HepG2 (cell line): ENCODE results near the gene RMDN2. TPM values are rescaled to one million over a fixed set of nuclear protein-coding genes. Genes with fewer than 3 reads are reported as not detected.
A peak's percentile ranks its signal among the peaks of the same experiment; 100 is the strongest.

ENCODE experiments used
- ARID5B ChIP-seq: IDR thresholded peaks from 2 replicates; pipeline ENCODE4 v1.4.0; 2020; ENCODE audit warnings: mild to moderate bottlenecking, missing genetic modification reagents
- CEBPB ChIP-seq: IDR thresholded peaks from 2 replicates; pipeline ENCODE4 v1.6.1; 2011; ENCODE audit warnings: low read depth, low read length, improper control_type of control experiment, borderline replicate concordance
- DMAP1 ChIP-seq: IDR thresholded peaks from 2 replicates; pipeline ENCODE4 v1.6.1; 2016
- FIP1L1 ChIP-seq: fragments of 200-400 bp; formaldehyde crosslinking; IDR thresholded peaks from 2 replicates; pipeline ENCODE4 v1.6.1; 2018; ENCODE audit warnings: low read depth, mild to moderate bottlenecking, low read length, moderate library complexity, borderline replicate concordance; ENCODE audit not compliant: insufficient read depth
- FOXO4 ChIP-seq: sonication (generic); formaldehyde crosslinking; conservative IDR thresholded peaks from 2 replicates; pipeline ENCODE4 v1.8.1; 2023; ENCODE audit warnings: missing genetic modification reagents
- FOXP4 ChIP-seq: sonication (generic); formaldehyde crosslinking; IDR thresholded peaks from 2 replicates; pipeline ENCODE4 v1.4.0; 2020; ENCODE audit warnings: missing genetic modification reagents
- GABPB1 ChIP-seq: IDR thresholded peaks from 2 replicates; pipeline ENCODE4 v1.6.1; 2016; ENCODE audit warnings: mild to moderate bottlenecking, missing genetic modification reagents, moderate library complexity, missing compliant biosample characterization
- HNF1B ChIP-seq: sonication (generic); formaldehyde crosslinking; IDR thresholded peaks from 2 replicates; pipeline ENCODE4 v1.5.1; 2020; ENCODE audit warnings: mild to moderate bottlenecking, moderate library complexity, missing genetic modification reagents
- HNF4G ChIP-seq, 2 experiments: sonication (generic) in 1 of 2; formaldehyde crosslinking in 1 of 2; IDR thresholded peaks; 2 replicates each; pipeline versions ENCODE4 v1.4.0 to v1.6.1; 2011 to 2020; ENCODE audit warnings: borderline replicate concordance in 2 of 2, low read depth in 2 of 2, mild to moderate bottlenecking in 2 of 2, low read length in 1 of 2, missing genetic modification reagents in 1 of 2, moderate library complexity in 1 of 2
- HOXA3 ChIP-seq: sonication (generic); formaldehyde crosslinking; IDR thresholded peaks from 2 replicates; pipeline ENCODE4 v1.5.0; 2020; ENCODE audit warnings: missing genetic modification reagents
- IKZF5 ChIP-seq: IDR thresholded peaks from 2 replicates; pipeline ENCODE4 v1.6.1; 2018; ENCODE audit warnings: missing genetic modification reagents, mild to moderate bottlenecking, missing compliant biosample characterization
- KAT8 ChIP-seq: IDR thresholded peaks from 2 replicates; pipeline ENCODE4 v1.6.1; 2016; ENCODE audit warnings: missing genetic modification reagents, missing compliant biosample characterization
- PLRG1 ChIP-seq: fragments of 450-650 bp; conservative IDR thresholded peaks from 2 replicates; pipeline ENCODE4 v1.6.1; 2016
- TEAD3 ChIP-seq: optimal IDR thresholded peaks from 2 replicates; pipeline ENCODE3; 2016; ENCODE audit warnings: borderline replicate concordance
- TMF1 ChIP-seq: sonication (generic); formaldehyde crosslinking; IDR thresholded peaks from 2 replicates; pipeline ENCODE4 v1.8.1; 2022; ENCODE audit warnings: low read depth, missing genetic modification reagents
- TOPORS ChIP-seq: sonication (generic); formaldehyde crosslinking; IDR thresholded peaks from 2 replicates; pipeline ENCODE4 v1.8.0; 2023; ENCODE audit warnings: mild to moderate bottlenecking, missing genetic modification reagents
- XBP1 ChIP-seq: sonication (generic); formaldehyde crosslinking; IDR thresholded peaks from 2 replicates; pipeline ENCODE4 v1.5.0; 2020; ENCODE audit warnings: missing genetic modification reagents
- ZNF121 ChIP-seq: sonication (generic); formaldehyde crosslinking; IDR thresholded peaks from 2 replicates; pipeline ENCODE4 v1.5.0; 2020; ENCODE audit warnings: mild to moderate bottlenecking, missing genetic modification reagents
- ZNF224 ChIP-seq: sonication (generic); formaldehyde crosslinking; IDR thresholded peaks from 2 replicates; pipeline ENCODE4 v1.5.0; 2020; ENCODE audit warnings: mild to moderate bottlenecking, missing genetic modification reagents
- ZNF260 ChIP-seq: sonication (generic); formaldehyde crosslinking; IDR thresholded peaks from 2 replicates; pipeline ENCODE4 v1.4.0; 2020; ENCODE audit warnings: missing genetic modification reagents, low read depth, mild to moderate bottlenecking, borderline replicate concordance
- ZNF614 ChIP-seq: IDR thresholded peaks from 2 replicates; pipeline ENCODE4 v1.6.1; 2018; ENCODE audit warnings: missing biosample characterization, missing genetic modification reagents, inconsistent platforms, borderline replicate concordance
- polyA plus RNA-seq, 8 experiments: library from polyadenylated mRNA; depleted of rRNA in 3 of 8; stranded (reverse) in 7 of 8; unstranded in 1 of 8; fragments of >200 nt; fragmentation: Illumina TruSeq in 4 of 8; extraction: Trizol in 4 of 8; gene quantifications; 2 replicates each; pipeline versions ENCODE4 v1.2.1 to v1.2.3, GENCODE V29; 2011 to 2016; ENCODE audit warnings: low read depth in 4 of 8, missing spikeins in 1 of 8, mixed read lengths in 1 of 8; ENCODE audit not compliant: insufficient read depth in 1 of 8
- total RNA-seq, 5 experiments: library from RNA; depleted of rRNA; stranded (reverse); fragments of >200 nt; fragmentation: Illumina TruSeq; extraction: Trizol; gene quantifications; 2 replicates each; pipeline ENCODE4 v1.2.3, GENCODE V29; 2016; ENCODE audit warnings: low read depth in 1 of 5

The RMDN2 gene
- total and polyA plus RNA-seq, 2 of the 13 experiments (the other 11 are each of a cell fraction or from before 2014, with no cell fraction given): 2.3 to 8.9 TPM

GRCh38 chr2:37982147-37982582 lies 57.1 kb downstream of the RMDN2 start (continued):
- TF ChIP-seq FOXP4 (CRISPR knock-in tag) (no peak), ZNF614 (CRISPR knock-in tag) (peak; percentile 68; the same call in 1 of the 2 replicates), PLRG1 (no peak), ZNF260 (no peak), HNF1B (CRISPR knock-in tag) (0 out of 2 replicates have a peak, but pooled peaks have one; percentile 51), KAT8 (CRISPR knock-in tag) (peak; percentile 21; the same call in 1 of the 2 replicates), ZNF224 (CRISPR knock-in tag) (no peak), ZNF121 (CRISPR knock-in tag) (no peak), HOXA3 (CRISPR knock-in tag) (no peak), DMAP1 (no peak), HNF4G (IDR thresholded peaks at IDR 0.05; ENCODE audit: borderline replicate concordance, low read depth, low read length) (no peak), HNF4G (CRISPR knock-in tag; IDR thresholded peaks at IDR 0.05; ENCODE audit: borderline replicate concordance, low read depth) (no peak), IKZF5 (CRISPR knock-in tag) (no peak), FIP1L1 (no peak), TOPORS (no peak), CEBPB (no peak), TEAD3 (no peak), XBP1 (CRISPR knock-in tag) (no peak), FOXO4 (no peak), TMF1 (CRISPR knock-in tag) (no peak), ARID5B (peak; percentile 18; the same call in 1 of the 2 replicates), GABPB1 (no peak)
